IMR-90 (cell line): ENCODE measurements around the gene MRPL10. TPM values are rescaled to one million over a fixed set of nuclear protein-coding genes. Genes with fewer than 3 reads are reported as not detected.

Experiments
- ATAC-seq: fragments of 200-7000 bp; cut with Tn5 transposase; 2 replicates; pipeline ENCODE4 v1.9.1; 2020; ENCODE audit warnings: low read depth, mild to moderate bottlenecking, moderate library complexity
- BruUV-seq: library from RNA; stranded (reverse); fragments of 400-500 nt; replicated peaks from 2 replicates; lab custom pipeline; 2021; lab: Mats Ljungman, UMichigan
- CTCF ChIA-PET: fragments of 300-600 bp; formaldehyde crosslinking; extraction: SDS; loops from one replicate; lab custom pipeline; 2021; ENCODE audit warnings: antibody characterized with exemption; lab: Yijun Ruan, JAX
- POLR2A ChIA-PET: fragments of 300-600 bp; sonication (Branson Sonifier 250); formaldehyde crosslinking; loops from one replicate; lab custom pipeline; 2022; ENCODE audit warnings: antibody characterized with exemption; ENCODE audit not compliant: unreplicated experiment; lab: Charles Lee
- DNase-seq: peaks from one replicate; pipeline ENCODE4 v3.0.0; 2013
- H2AFZ ChIP-seq: replicated peaks from 2 replicates; pipeline ENCODE3; 2013; ENCODE audit warnings: low read length, mild to moderate bottlenecking; ENCODE audit not compliant: poor library complexity
- H2AK5ac ChIP-seq: 2 replicates; pipeline ENCODE4 v1.6.1; 2013; ENCODE audit warnings: low read depth, low read length, inconsistent platforms
- H2AK9ac ChIP-seq: replicated peaks from 2 replicates; pipeline ENCODE3; 2013; ENCODE audit warnings: mild to moderate bottlenecking, low read depth, low read length, moderate library complexity; ENCODE audit not compliant: poor library complexity
- H2BK120ac ChIP-seq: 2 replicates; pipeline ENCODE4 v1.6.1; 2013; ENCODE audit warnings: low read depth, low read length, inconsistent platforms
- H2BK15ac ChIP-seq: 3 replicates; pipeline ENCODE4 v1.6.1; 2013; ENCODE audit warnings: low read depth, low read length, inconsistent platforms
- H2BK20ac ChIP-seq: 2 replicates; pipeline ENCODE4 v1.6.1; 2013; ENCODE audit warnings: low read depth, mild to moderate bottlenecking, inconsistent platforms, low read length, moderate library complexity
- H2BK5ac ChIP-seq: 2 replicates; pipeline ENCODE4 v1.6.1; 2013; ENCODE audit warnings: mild to moderate bottlenecking, low read depth, low read length, inconsistent platforms; ENCODE audit not compliant: poor library complexity, severe bottlenecking
- H3K14ac ChIP-seq: replicated peaks from 2 replicates; pipeline ENCODE4 v1.6.1; 2013; ENCODE audit warnings: low read depth, low read length, inconsistent platforms
- H3K18ac ChIP-seq: 2 replicates; pipeline ENCODE4 v1.6.1; 2013; ENCODE audit warnings: low read depth, low read length, control low read depth
- H3K23ac ChIP-seq: 2 replicates; pipeline ENCODE4 v1.6.1; 2013; ENCODE audit warnings: low read depth, low read length, inconsistent platforms
- H3K27ac ChIP-seq: 2 replicates; pipeline ENCODE4 v1.5.1; 2013; ENCODE audit warnings: mild to moderate bottlenecking, control low read depth, low read length; ENCODE audit not compliant: insufficient read depth
- H3K27me3 ChIP-seq: 2 replicates; pipeline ENCODE4 v1.6.1; 2013; ENCODE audit warnings: low read length; ENCODE audit not compliant: control insufficient read depth, insufficient read depth
- H3K36me3 ChIP-seq: 2 replicates; pipeline ENCODE4 v1.6.1; 2013; ENCODE audit warnings: low read length, mixed read lengths; ENCODE audit not compliant: control insufficient read depth, insufficient read depth
- H3K4ac ChIP-seq: 2 replicates; pipeline ENCODE4 v1.6.1; 2013; ENCODE audit warnings: low read depth, low read length, inconsistent platforms
- H3K4me1 ChIP-seq: 2 replicates; pipeline ENCODE4 v1.6.1; 2013; ENCODE audit warnings: low read length, mixed read lengths; ENCODE audit not compliant: control insufficient read depth, insufficient read depth
- H3K4me2 ChIP-seq: 2 replicates; pipeline ENCODE4 v1.6.1; 2013; ENCODE audit warnings: low read depth, mild to moderate bottlenecking, control low read depth, low read length, moderate library complexity
- H3K4me3 ChIP-seq: 2 replicates; pipeline ENCODE4 v1.5.1; 2013; ENCODE audit warnings: low read depth, mild to moderate bottlenecking, control low read depth, low read length, moderate library complexity; ENCODE audit not compliant: insufficient read depth
- H3K56ac ChIP-seq: 2 replicates; pipeline ENCODE4 v1.6.1; 2013; ENCODE audit warnings: low read length, inconsistent platforms; ENCODE audit not compliant: insufficient read depth; ENCODE audit errors: extremely low read depth
- H3K79me1 ChIP-seq, 2 experiments: 2 replicates each; pipeline ENCODE4 v1.6.1; 2013; ENCODE audit warnings: low read length in 2 of 2, inconsistent platforms in 1 of 2, low read depth in 1 of 2
- H3K9ac ChIP-seq: 2 replicates; pipeline ENCODE4 v1.6.1; 2013; ENCODE audit warnings: low read depth, low read length, control low read depth
- H3K9me1 ChIP-seq: 2 replicates; pipeline ENCODE4 v1.6.1; 2013; ENCODE audit warnings: low read length, inconsistent platforms; ENCODE audit not compliant: insufficient read depth
- H3K9me3 ChIP-seq: 2 replicates; pipeline ENCODE4 v1.6.1; 2013; ENCODE audit warnings: low read length; ENCODE audit not compliant: control insufficient read depth, insufficient read depth
- H4K20me1 ChIP-seq: 2 replicates; pipeline ENCODE4 v1.6.1; 2013; ENCODE audit warnings: low read length, inconsistent platforms; ENCODE audit not compliant: insufficient read depth
- H4K5ac ChIP-seq: 2 replicates; pipeline ENCODE4 v1.6.1; 2013; ENCODE audit warnings: mild to moderate bottlenecking, low read depth, low read length, control low read depth
- H4K8ac ChIP-seq, 2 experiments: 2 replicates each; pipeline ENCODE4 v1.6.1; 2013; ENCODE audit warnings: low read depth in 2 of 2, low read length in 2 of 2, control low read depth in 1 of 2, inconsistent platforms in 1 of 2
- H4K91ac ChIP-seq: 2 replicates; pipeline ENCODE4 v1.6.1; 2013; ENCODE audit warnings: low read depth, low read length, inconsistent platforms; ENCODE audit not compliant: insufficient read depth
- MAZ ChIP-seq: IDR thresholded peaks from 2 replicates; pipeline ENCODE4 v1.6.1; 2012; ENCODE audit warnings: low read depth, mild to moderate bottlenecking, low read length, improper control_type of control experiment, moderate library complexity, borderline replicate concordance
- RAD21 ChIP-seq: IDR thresholded peaks from 2 replicates; pipeline ENCODE4 v1.6.1; 2012; ENCODE audit warnings: low read length, improper control_type of control experiment
- SMC3 ChIP-seq: fragments of 150-350 bp; IDR thresholded peaks from 2 replicates; pipeline ENCODE4 v1.6.1; 2016; ENCODE audit warnings: low read depth, mild to moderate bottlenecking, antibody characterized with exemption, low read length, moderate library complexity
- WGBS, 2 experiments: methylation state at CpG; one replicate each; pipeline versions ENCODE4 v1.1.5 to v1.1.7; 2013; ENCODE audit warnings: missing lambda C conversion rate in 2 of 2; ENCODE audit not compliant: insufficient read length in 1 of 2; ENCODE audit errors: extremely low coverage in 2 of 2; 5-methylcytosine and 5-hydroxymethylcytosine counted together
- dilution Hi-C: fragments of 300-500 bp; cut with HindIII; formaldehyde crosslinking; loops from one replicate; pipeline ENCODE4 v1.14.3; 2018; ENCODE audit warnings: low sequenced_read_pairs; ENCODE audit not compliant: unreplicated experiment
- in situ Hi-C: fragments of 300-500 bp; cut with MboI; formaldehyde crosslinking; loops from 3 replicates; pipeline ENCODE4 v1.14.3; 2019; ENCODE audit warnings: low sequenced_read_pairs, inconsistent platforms, mixed read lengths
- intact Hi-C: fragments of 100-400 bp; cut with micrococcal nuclease; formaldehyde crosslinking; loops from 2 replicates; pipeline ENCODE4 v1.10.0; 2022
- polyA plus RNA-seq, 3 experiments: library from polyadenylated mRNA; depleted of rRNA; stranded (reverse); fragments of >200 nt; gene quantifications; 2 replicates each; pipeline ENCODE4 v1.2.3, GENCODE V29; 2012; ENCODE audit warnings: low replicate concordance in 1 of 3
- total RNA-seq: library from RNA; depleted of rRNA; stranded (reverse); fragments of >200 nt; gene quantifications from 2 replicates; pipeline ENCODE4 v1.2.3, GENCODE V29; 2012
- TF ChIP-seq, protein P1 (sequence below): conservative IDR thresholded peaks from 2 replicates; pipeline ENCODE4 v1.5.1; 2012; ENCODE audit warnings: mild to moderate bottlenecking, low read depth, low read length, improper control_type of control experiment

The MRPL10 gene
- total and polyA plus RNA-seq, 2 of the 4 experiments (the other 2 are of a cell fraction) = 32.3 to 61.8 TPM

DNA sequence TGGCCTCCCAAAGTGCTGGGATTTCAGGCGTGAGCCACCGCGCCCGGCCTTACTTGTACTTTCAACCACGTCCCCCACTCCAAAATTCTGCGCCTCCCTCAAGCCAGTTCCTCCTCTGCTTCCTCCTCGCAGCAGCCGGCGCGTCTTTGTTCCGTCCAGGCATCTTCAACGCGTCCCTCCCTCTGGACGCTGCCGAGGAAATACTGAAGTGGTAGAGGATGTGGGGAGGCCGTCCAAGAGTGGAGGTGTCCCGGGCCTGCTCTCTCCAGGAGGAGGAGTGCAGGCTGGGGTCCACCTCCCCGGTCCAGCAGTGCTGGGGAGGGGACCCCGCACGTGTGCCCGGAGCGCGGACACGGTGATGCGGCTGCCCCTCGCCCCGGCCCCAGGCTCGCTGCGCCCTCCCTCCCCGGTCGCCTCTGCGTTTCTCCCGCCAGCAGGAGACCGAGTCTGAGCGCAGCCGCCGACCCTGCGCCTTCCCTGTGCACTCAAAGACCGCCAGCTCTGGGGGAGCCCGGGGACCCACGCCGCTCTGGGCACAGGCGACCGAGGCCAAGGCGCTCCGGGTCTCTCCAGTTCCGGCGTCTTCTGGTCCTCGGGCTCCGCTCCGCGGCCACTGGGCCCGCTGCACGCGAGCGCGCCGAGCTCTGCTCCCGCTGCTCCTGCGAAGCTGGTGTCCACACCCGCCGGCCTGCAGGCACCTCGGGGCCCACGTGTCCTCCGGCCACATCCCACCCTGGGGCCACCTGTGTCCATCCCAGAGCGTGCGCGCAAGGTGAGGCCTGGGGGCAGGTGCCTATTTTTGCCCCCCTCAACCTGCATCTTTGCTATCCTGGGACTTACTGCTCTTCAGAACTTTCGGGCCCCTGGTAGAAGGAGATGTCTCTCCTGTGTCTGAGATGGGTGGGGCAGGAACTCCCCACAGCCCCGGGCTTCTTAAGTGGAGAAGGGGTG, 41.5 kb downstream of the MRPL10 start:
- no peak overlapping the region for H4K5ac ChIP-seq
- H2BK5ac ChIP-seq = no peak overlapping the region
- intact Hi-C loops (loop anchor here (2.0 kb wide), 1 partner anchor 91 kb away; no protein-coding TSS in a partner anchor), dilution Hi-C loops (no loop called here), in situ Hi-C loops (no loop called here)
- ChIA-PET POLR2A (no interaction called here), CTCF (interaction anchor here (0.6 to 1.0 kb wide), 4 partner anchors 8 to 92 kb away, joined by 3 to 5 read pairs (median 4); partner anchors contain the start of gene TBX21)
- WGBS, 2 experiments = 3% methylated on average over 30 of the region's 70 CpGs; no CpG with 5 or more reads in 1 of the 2 experiments
- H4K20me1 ChIP-seq = no peaks in the 10 kb centered on the region
- no peaks in the 10 kb centered on the region for H3K4me1 ChIP-seq
- H3K36me3 ChIP-seq = no peaks in the 10 kb centered on the region
- no peak overlapping the region for H4K91ac ChIP-seq
- no peak overlapping the region for H3K4ac ChIP-seq
- H2AFZ ChIP-seq = peak overlapping the region; percentile 77
- TF ChIP-seq SMC3 = peak; percentile 40
- TF ChIP-seq MAZ = no peak
- peak; percentile 61 for TF ChIP-seq RAD21
- TF ChIP-seq, protein P1, sequence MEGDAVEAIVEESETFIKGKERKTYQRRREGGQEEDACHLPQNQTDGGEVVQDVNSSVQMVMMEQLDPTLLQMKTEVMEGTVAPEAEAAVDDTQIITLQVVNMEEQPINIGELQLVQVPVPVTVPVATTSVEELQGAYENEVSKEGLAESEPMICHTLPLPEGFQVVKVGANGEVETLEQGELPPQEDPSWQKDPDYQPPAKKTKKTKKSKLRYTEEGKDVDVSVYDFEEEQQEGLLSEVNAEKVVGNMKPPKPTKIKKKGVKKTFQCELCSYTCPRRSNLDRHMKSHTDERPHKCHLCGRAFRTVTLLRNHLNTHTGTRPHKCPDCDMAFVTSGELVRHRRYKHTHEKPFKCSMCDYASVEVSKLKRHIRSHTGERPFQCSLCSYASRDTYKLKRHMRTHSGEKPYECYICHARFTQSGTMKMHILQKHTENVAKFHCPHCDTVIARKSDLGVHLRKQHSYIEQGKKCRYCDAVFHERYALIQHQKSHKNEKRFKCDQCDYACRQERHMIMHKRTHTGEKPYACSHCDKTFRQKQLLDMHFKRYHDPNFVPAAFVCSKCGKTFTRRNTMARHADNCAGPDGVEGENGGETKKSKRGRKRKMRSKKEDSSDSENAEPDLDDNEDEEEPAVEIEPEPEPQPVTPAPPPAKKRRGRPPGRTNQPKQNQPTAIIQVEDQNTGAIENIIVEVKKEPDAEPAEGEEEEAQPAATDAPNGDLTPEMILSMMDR = peak; percentile 54
- no peak overlapping the region for H3K18ac ChIP-seq
- H3K14ac ChIP-seq = no peak overlapping the region
- no peak overlapping the region for H2AK9ac ChIP-seq
- H3K27me3 ChIP-seq = peaks cover 53% of the 10 kb centered on the region
- no peak overlapping the region for H2AK5ac ChIP-seq
- DNase-seq (peak; percentile 38), ATAC-seq (peak; percentile 98)
- no peak overlapping the region for H3K23ac ChIP-seq
- no peak overlapping the region for H2BK15ac ChIP-seq
- no peaks in the 10 kb centered on the region for H3K79me1 ChIP-seq
- H2BK120ac ChIP-seq = no peak overlapping the region
- BruUV-seq = no TSS peak
- H3K27ac ChIP-seq = no peak overlapping the region
- H2BK20ac ChIP-seq = no peak overlapping the region
- H3K9ac ChIP-seq = no peak overlapping the region
- no peak overlapping the region for H4K8ac ChIP-seq
- no peak overlapping the region for H3K56ac ChIP-seq
- no peaks in the 10 kb centered on the region for H3K9me1 ChIP-seq
- H3K9me3 ChIP-seq = no peaks in the 10 kb centered on the region
- peak overlapping the region; percentile 84 for H3K4me2 ChIP-seq
- peak overlapping the region; percentile 40 for H3K4me3 ChIP-seq
